ENCODE results near the gene CRB1.

DNA sequence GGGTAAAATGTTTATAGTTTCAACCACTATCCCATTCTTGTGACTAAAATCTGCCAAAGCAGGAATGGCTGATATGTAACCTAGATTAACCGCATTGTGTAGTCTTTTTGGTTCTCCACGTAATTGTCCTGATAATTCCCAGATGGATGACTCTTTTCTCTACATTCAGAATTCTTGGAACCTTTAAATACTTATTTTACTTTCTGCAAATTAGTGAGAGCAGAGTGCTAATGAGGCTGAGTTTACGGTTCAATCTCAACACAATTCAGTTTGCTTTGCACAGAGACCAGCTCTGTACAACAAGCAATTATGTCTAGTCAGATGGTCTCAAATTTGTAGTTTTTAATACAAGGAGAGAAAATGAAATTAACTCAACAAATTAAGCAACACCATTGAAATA is 9.1 kb downstream of the CRB1 start:
- TF ChIP-seq CTCF (IDR thresholded peaks at IDR 0.05) (no peak), POLR2A (IDR thresholded peaks at IDR 0.05) (no peak), POLR2AphosphoS5 (IDR thresholded peaks at IDR 0.05) (no peak)

Data from breast epithelium (tissue), 3 donors.